Endothelial cell of umbilical vein (primary cell): Measurements from ENCODE around the gene MANBA.

ENCODE experiments used
- FOS ChIP-seq: IDR thresholded peaks from 2 replicates; pipeline ENCODE4 v1.6.1; 2011; ENCODE audit warnings: mild to moderate bottlenecking, low read length, moderate library complexity, borderline replicate concordance; ENCODE audit not compliant: insufficient read depth
- MAX ChIP-seq: IDR thresholded peaks from 2 replicates; pipeline ENCODE4 v1.6.1; 2011; ENCODE audit not compliant: insufficient read depth, insufficient read length
- MYC ChIP-seq: IDR thresholded peaks from one replicate; pipeline ENCODE4 v1.6.1; 2011; ENCODE audit warnings: mild to moderate bottlenecking, low read depth, low read length
- POLR2A ChIP-seq: IDR thresholded peaks from 2 replicates; pipeline ENCODE4 v1.6.1; 2012; ENCODE audit warnings: low read depth, mild to moderate bottlenecking, control low read depth, low read length
- POLR2AphosphoS5 ChIP-seq: IDR thresholded peaks from 2 replicates; pipeline ENCODE4 v1.6.1; 2012; ENCODE audit warnings: low read depth, mild to moderate bottlenecking, control low read depth, low read length, moderate library complexity; ENCODE audit not compliant: insufficient read depth
- TF ChIP-seq, protein P1 (sequence below), 2 donors: IDR thresholded peaks; 1 replicate in 1 of 2; 2 replicates in 1 of 2; pipeline ENCODE4 v1.5.1; 2011; ENCODE audit warnings: low read length in 2 of 2, mild to moderate bottlenecking in 2 of 2, moderate library complexity in 2 of 2, control low read depth in 1 of 2, inconsistent platforms in 1 of 2, low read depth in 1 of 2; ENCODE audit not compliant: insufficient read depth in 1 of 2; ENCODE audit errors: extremely low read depth in 1 of 2

GRCh38 chr4:102736636-102737549, 23.9 kb downstream of the MANBA start:
- TF ChIP-seq, protein P1, sequence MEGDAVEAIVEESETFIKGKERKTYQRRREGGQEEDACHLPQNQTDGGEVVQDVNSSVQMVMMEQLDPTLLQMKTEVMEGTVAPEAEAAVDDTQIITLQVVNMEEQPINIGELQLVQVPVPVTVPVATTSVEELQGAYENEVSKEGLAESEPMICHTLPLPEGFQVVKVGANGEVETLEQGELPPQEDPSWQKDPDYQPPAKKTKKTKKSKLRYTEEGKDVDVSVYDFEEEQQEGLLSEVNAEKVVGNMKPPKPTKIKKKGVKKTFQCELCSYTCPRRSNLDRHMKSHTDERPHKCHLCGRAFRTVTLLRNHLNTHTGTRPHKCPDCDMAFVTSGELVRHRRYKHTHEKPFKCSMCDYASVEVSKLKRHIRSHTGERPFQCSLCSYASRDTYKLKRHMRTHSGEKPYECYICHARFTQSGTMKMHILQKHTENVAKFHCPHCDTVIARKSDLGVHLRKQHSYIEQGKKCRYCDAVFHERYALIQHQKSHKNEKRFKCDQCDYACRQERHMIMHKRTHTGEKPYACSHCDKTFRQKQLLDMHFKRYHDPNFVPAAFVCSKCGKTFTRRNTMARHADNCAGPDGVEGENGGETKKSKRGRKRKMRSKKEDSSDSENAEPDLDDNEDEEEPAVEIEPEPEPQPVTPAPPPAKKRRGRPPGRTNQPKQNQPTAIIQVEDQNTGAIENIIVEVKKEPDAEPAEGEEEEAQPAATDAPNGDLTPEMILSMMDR (IDR thresholded peaks at IDR 0.05; ENCODE audit: extremely low read depth in 1 of 2, insufficient read depth in 1 of 2, low read depth in 1 of 2, low read length in 2 of 2): no peak
- no peak for TF ChIP-seq POLR2A
- TF ChIP-seq FOS: no peak
- no peak for TF ChIP-seq MAX
- no peak for TF ChIP-seq MYC
- no peak for TF ChIP-seq POLR2AphosphoS5
